Smooth muscle cell (in vitro differentiated cells): Measurements from ENCODE around the gene B4GALNT3. TPM values are rescaled to one million over a fixed set of nuclear protein-coding genes. Genes with fewer than 3 reads are reported as not detected.

Experiments
- DNase-seq: peaks from one replicate; lab custom pipeline; 2025; ENCODE audit not compliant: unreplicated experiment; lab: John Stamatoyannopoulos, UW
- H2AFZ ChIP-seq: fragments of 200-600 bp; sonication (generic); 2 replicates; pipeline ENCODE4 v1.6.0; 2016; ENCODE audit warnings: antibody characterized with exemption, low read depth, mild to moderate bottlenecking
- H3F3A ChIP-seq: fragments of 200-600 bp; sonication (generic); 2 replicates; pipeline ENCODE4 v1.6.0; 2017; ENCODE audit warnings: antibody characterized with exemption, low read depth
- H3K27ac ChIP-seq: fragments of 200-600 bp; sonication (generic); 2 replicates; pipeline ENCODE4 v1.5.1; 2016; ENCODE audit warnings: low read depth, mild to moderate bottlenecking
- H3K27me3 ChIP-seq: fragments of 200-600 bp; sonication (generic); 2 replicates; pipeline ENCODE4 v1.6.1; 2016; ENCODE audit warnings: low read depth, mild to moderate bottlenecking
- H3K36me3 ChIP-seq: fragments of 200-600 bp; sonication (generic); 2 replicates; pipeline ENCODE4 v1.5.1; 2016; ENCODE audit warnings: low read depth
- H3K4me1 ChIP-seq: fragments of 200-600 bp; sonication (generic); 2 replicates; pipeline ENCODE4 v1.5.1; 2016; ENCODE audit warnings: low read depth
- H3K4me2 ChIP-seq: fragments of 200-600 bp; sonication (generic); 2 replicates; pipeline ENCODE4 v1.6.0; 2016; ENCODE audit warnings: mild to moderate bottlenecking
- H3K4me3 ChIP-seq: fragments of 200-600 bp; sonication (generic); 2 replicates; pipeline ENCODE4 v1.5.1; 2016; ENCODE audit warnings: mild to moderate bottlenecking
- H3K79me2 ChIP-seq: fragments of 200-600 bp; sonication (generic); 2 replicates; pipeline ENCODE4 v1.6.0; 2016; ENCODE audit warnings: low read depth, mild to moderate bottlenecking
- H3K9ac ChIP-seq: fragments of 200-600 bp; sonication (generic); 2 replicates; pipeline ENCODE4 v1.6.0; 2016; ENCODE audit warnings: low read depth
- H3K9me3 ChIP-seq: fragments of 200-600 bp; sonication (generic); replicated peaks from 2 replicates; pipeline ENCODE4 v1.5.1; 2016; ENCODE audit warnings: low read depth
- H4K20me1 ChIP-seq: fragments of 200-600 bp; sonication (generic); 2 replicates; pipeline ENCODE4 v1.6.0; 2016; ENCODE audit warnings: low read depth
- WGBS: methylation state at CpG from one replicate; pipeline ENCODE4 v1.1.7; 2016; ENCODE audit warnings: low lambda C conversion rate; 5-methylcytosine and 5-hydroxymethylcytosine counted together
- polyA plus RNA-seq: library from polyadenylated mRNA; unstranded; fragments of >200 nt; fragmentation: Nextera tagmentation; extraction: Ambion mirVana; gene quantifications from 2 replicates; pipeline ENCODE4 v1.2.1, GENCODE V29; 2016
- total RNA-seq: library from RNA; depleted of rRNA; stranded (reverse); fragments of >200 nt; gene quantifications from 2 replicates; pipeline ENCODE4 v1.2.3, GENCODE V29; 2014
- TF ChIP-seq, protein P1 (sequence below): fragments of 200-600 bp; sonication (generic); IDR thresholded peaks from 2 replicates; pipeline ENCODE4 v1.5.1; 2017; ENCODE audit warnings: borderline replicate concordance, mild to moderate bottlenecking, antibody characterized with exemption; ENCODE audit not compliant: insufficient read depth, poor library complexity, severe bottlenecking

The B4GALNT3 gene
- total and polyA plus RNA-seq, 2 experiments from 2014 or later: 5.1 to 5.7 TPM

DNA sequence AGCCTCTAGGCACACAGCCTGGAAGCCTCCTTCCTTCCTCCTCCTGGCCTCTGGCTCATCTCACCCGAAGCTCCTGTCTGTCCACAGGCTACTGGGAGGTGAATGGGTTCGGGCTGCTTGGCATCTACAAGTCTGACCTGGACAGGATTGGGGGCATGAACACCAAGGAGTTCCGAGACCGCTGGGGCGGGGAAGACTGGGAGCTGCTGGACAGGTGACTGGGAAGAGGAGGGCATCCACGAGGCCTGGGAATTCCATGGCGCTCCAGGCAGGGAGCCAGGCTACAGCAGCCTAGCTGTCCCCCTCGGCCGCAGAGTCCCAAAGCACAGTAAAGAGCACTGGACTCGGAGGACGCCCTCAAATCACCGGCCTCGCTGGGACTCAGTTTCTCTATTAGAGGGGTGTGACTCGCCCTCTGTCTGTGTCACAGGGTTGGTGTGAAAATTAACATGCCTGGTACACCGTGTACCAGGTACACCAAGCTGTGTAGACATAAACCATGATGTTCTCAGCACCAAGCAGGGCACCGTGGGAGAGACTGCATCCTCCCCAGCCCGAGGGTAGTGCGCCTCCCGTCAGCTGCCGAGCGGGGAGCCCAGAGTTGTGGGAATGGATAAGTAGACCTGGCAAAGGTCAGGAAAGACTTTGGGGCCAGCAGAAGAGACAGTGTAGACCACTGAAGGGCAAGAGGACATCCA lies 99.6 kb downstream of the B4GALNT3 start:
- no peak overlapping the region for H3K9ac ChIP-seq
- H3F3A ChIP-seq: no peaks in the 10 kb centered on the region
- 96% methylated on average over 21 of the region's 21 CpGs for WGBS
- no peaks in the 10 kb centered on the region for H3K9me3 ChIP-seq
- H3K27ac ChIP-seq: no peak overlapping the region
- H3K36me3 ChIP-seq: no peaks in the 10 kb centered on the region
- no peak overlapping the region for H3K4me2 ChIP-seq
- H2AFZ ChIP-seq: no peak overlapping the region
- H4K20me1 ChIP-seq: no peaks in the 10 kb centered on the region
- no peak for DNase-seq
- H3K27me3 ChIP-seq: no peaks in the 10 kb centered on the region
- no peaks in the 10 kb centered on the region for H3K79me2 ChIP-seq
- no peak overlapping the region for H3K4me3 ChIP-seq
- TF ChIP-seq, protein P1, sequence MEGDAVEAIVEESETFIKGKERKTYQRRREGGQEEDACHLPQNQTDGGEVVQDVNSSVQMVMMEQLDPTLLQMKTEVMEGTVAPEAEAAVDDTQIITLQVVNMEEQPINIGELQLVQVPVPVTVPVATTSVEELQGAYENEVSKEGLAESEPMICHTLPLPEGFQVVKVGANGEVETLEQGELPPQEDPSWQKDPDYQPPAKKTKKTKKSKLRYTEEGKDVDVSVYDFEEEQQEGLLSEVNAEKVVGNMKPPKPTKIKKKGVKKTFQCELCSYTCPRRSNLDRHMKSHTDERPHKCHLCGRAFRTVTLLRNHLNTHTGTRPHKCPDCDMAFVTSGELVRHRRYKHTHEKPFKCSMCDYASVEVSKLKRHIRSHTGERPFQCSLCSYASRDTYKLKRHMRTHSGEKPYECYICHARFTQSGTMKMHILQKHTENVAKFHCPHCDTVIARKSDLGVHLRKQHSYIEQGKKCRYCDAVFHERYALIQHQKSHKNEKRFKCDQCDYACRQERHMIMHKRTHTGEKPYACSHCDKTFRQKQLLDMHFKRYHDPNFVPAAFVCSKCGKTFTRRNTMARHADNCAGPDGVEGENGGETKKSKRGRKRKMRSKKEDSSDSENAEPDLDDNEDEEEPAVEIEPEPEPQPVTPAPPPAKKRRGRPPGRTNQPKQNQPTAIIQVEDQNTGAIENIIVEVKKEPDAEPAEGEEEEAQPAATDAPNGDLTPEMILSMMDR: no peak
- no peaks in the 10 kb centered on the region for H3K4me1 ChIP-seq

DNA sequence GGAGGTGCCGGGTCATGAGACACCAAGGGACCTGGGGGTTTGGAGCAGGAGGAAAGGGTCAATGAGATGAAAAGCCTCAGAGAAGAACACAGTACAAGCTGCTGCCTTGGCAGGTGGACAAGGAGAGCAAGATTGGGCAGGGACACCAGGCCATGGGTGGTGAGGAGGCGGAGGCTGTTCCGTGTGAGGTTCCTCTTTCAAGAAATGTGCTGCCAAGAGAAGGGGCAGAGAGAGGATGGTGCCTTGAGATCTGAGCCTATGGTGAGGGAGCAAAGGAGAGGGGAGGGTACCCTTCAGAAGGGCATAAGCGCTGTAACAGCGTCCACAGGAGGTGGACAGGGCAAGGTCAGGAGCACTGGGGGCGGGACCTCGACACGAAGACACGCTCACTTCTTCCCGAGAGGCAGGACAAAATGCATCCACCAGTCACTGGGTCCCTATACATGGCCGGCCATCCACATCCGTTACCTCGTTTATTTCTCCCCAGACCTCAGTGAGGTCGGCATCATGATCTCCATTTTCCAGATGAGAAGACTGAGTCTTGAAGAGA lies 100.2 kb downstream of the B4GALNT3 start:
- Histone ChIP-seq H3K27me3 (no peaks in the 10 kb centered on the region), H3F3A (no peaks in the 10 kb centered on the region), H3K79me2 (no peaks in the 10 kb centered on the region), H4K20me1 (no peaks in the 10 kb centered on the region), H2AFZ (no peak overlapping the region), H3K9ac (no peak overlapping the region), H3K36me3 (no peaks in the 10 kb centered on the region), H3K4me1 (no peaks in the 10 kb centered on the region), H3K27ac (no peak overlapping the region), H3K9me3 (no peaks in the 10 kb centered on the region), H3K4me3 (no peak overlapping the region), H3K4me2 (no peak overlapping the region)
- 97% methylated on average over 14 of the region's 14 CpGs for WGBS
- DNase-seq: no peak
- TF ChIP-seq, protein P1: no peak

DNA sequence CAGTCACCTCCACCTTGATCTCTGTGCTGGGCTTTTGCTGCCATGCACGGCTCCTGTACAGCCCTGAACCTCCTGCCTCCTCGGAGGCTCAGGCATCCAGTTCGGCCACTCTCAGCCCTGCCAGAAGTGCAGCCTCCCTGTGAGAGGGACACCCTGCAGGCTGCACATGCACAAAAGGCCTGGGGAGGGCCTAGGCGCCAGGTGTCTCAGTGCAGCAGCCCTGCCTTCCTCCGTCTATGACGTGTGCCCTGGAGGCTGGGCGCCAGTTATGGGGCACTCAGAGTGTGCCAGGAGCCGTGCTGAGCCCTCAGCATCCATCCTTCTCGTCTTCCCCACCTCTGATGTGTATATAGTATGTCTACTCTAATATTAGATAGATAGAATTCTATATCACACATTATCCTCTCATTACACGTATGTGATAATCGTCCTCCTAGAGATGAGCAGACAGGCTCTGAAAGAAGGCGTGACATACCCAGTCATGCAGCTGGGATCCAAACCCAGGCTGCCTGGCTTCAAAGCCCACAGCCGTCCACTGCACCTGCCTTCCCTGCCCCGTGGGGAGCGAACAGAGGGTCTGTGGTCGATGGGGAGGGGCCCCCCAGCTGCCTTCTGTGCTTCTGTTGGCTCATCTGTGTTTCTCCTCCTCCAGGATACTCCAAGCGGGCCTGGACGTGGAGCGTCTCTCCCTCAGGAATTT lies 101.1 kb downstream of the B4GALNT3 start:
- H3K4me1 ChIP-seq: no peaks in the 10 kb centered on the region
- no peaks in the 10 kb centered on the region for H3K9me3 ChIP-seq
- no peak overlapping the region for H3K4me3 ChIP-seq
- H3F3A ChIP-seq: no peaks in the 10 kb centered on the region
- H3K79me2 ChIP-seq: no peaks in the 10 kb centered on the region
- no peak overlapping the region for H3K27ac ChIP-seq
- DNase-seq: no peak
- TF ChIP-seq, protein P1: no peak
- WGBS: 93% methylated on average over 19 of the region's 19 CpGs
- H2AFZ ChIP-seq: no peak overlapping the region
- no peak overlapping the region for H3K4me2 ChIP-seq
- no peaks in the 10 kb centered on the region for H3K27me3 ChIP-seq
- H3K9ac ChIP-seq: no peak overlapping the region
- no peaks in the 10 kb centered on the region for H4K20me1 ChIP-seq
- no peaks in the 10 kb centered on the region for H3K36me3 ChIP-seq

DNA sequence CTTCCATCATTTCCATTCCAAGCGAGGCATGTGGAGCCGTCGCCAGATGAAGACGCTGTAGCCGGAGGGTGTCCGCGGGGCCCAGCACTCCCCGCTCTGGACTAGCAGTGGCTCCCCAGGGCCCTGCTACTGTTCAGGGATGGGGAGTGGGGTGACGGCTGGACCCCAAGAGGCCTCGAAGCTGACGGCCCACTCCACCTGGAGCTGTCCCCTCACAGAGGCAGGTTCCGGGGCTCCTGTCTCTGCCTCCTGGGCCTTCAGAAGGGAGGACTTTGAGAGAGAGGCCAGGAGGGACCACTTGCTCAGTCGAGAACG lies 101.6 kb downstream of the B4GALNT3 start:
- WGBS: 91% methylated on average over 14 of the region's 14 CpGs
- no peak overlapping the region for H2AFZ ChIP-seq

More for the DNA sequence above, 101.6 kb downstream of the B4GALNT3 start:
- Histone ChIP-seq H3K4me3 (no peak overlapping the region), H4K20me1 (no peaks in the 10 kb centered on the region), H3K4me2 (no peak overlapping the region), H3K27me3 (no peaks in the 10 kb centered on the region), H3K36me3 (no peaks in the 10 kb centered on the region), H3K27ac (no peak overlapping the region), H3K9ac (no peak overlapping the region), H3K79me2 (no peaks in the 10 kb centered on the region), H3K4me1 (no peaks in the 10 kb centered on the region), H3K9me3 (no peaks in the 10 kb centered on the region), H3F3A (no peaks in the 10 kb centered on the region)
- DNase-seq: no peak
- TF ChIP-seq, protein P1: no peak
